ENCODE results near the gene CMIP. TPM values are rescaled to one million over a fixed set of nuclear protein-coding genes. Genes with fewer than 3 reads are reported as not detected.

CMIP gene
- total RNA-seq, 4 donors from 2014 or later, result 17.1 to 60.5 (median 39.7) TPM

DNA sequence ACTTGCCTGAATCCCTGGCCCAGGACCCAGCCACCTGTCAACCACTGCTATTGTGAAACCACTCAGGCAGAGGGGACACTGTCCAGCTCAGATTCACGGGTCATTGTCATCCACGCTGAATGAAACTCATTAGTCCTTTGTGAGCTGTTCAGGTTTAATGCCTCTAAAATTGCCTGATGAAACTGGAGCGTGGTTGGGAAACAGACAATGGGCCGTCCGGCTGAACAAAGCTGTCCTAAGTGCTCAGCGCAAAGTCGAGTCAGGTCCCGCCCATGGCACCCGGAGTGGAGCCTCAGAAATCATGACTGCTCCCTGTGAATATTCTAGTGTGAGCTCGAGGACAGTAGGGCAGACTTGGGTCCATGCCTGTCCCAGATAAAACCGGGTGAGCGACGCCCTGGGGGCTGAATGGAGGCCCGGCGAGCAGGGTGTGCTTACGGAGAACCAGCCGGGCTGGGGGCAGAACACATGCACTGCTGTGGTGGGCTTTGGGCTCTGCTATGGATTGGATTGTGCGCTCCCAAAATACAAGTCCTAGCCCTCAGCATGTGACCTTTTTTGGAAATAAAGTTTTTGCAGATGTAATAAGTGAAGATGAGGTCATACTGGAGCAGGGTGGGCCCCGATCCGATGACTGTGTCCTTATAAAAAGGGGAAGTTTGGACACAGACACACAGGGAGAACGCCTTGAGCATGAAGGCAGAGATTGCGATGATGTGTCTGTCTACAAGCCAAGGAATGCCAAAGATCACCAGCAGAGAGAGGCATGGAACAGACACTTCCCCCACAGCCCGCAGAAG, 12.9 kb upstream of the CMIP start:
- no peaks in the 10 kb centered on the region for H3K36me3 ChIP-seq
- H3K4me1 ChIP-seq, result peaks cover 0 to 4% (median 0%) of the 10 kb centered on the region in 3 donors
- DNase-seq, result no peak
- TF ChIP-seq POLR2A (IDR thresholded peaks at IDR 0.05), result no peak
- TF ChIP-seq, protein P1, sequence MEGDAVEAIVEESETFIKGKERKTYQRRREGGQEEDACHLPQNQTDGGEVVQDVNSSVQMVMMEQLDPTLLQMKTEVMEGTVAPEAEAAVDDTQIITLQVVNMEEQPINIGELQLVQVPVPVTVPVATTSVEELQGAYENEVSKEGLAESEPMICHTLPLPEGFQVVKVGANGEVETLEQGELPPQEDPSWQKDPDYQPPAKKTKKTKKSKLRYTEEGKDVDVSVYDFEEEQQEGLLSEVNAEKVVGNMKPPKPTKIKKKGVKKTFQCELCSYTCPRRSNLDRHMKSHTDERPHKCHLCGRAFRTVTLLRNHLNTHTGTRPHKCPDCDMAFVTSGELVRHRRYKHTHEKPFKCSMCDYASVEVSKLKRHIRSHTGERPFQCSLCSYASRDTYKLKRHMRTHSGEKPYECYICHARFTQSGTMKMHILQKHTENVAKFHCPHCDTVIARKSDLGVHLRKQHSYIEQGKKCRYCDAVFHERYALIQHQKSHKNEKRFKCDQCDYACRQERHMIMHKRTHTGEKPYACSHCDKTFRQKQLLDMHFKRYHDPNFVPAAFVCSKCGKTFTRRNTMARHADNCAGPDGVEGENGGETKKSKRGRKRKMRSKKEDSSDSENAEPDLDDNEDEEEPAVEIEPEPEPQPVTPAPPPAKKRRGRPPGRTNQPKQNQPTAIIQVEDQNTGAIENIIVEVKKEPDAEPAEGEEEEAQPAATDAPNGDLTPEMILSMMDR (IDR thresholded peaks at IDR 0.05), result no peak
- no peaks in the 10 kb centered on the region for H3K27me3 ChIP-seq
- H3K9me3 ChIP-seq, result no peaks in the 10 kb centered on the region
- WGBS, 2 donors, result 69 to 76% methylated on average over 14 to 19 of the region's 23 CpGs
- intact Hi-C loops (cut with DNase I), result no loop called here
- H3K4me3 ChIP-seq, result no peak overlapping the region
- H3K27ac ChIP-seq, result peak overlapping the region in 3 of 4 donors; percentile 61 to 86 (median 70)

DNA sequence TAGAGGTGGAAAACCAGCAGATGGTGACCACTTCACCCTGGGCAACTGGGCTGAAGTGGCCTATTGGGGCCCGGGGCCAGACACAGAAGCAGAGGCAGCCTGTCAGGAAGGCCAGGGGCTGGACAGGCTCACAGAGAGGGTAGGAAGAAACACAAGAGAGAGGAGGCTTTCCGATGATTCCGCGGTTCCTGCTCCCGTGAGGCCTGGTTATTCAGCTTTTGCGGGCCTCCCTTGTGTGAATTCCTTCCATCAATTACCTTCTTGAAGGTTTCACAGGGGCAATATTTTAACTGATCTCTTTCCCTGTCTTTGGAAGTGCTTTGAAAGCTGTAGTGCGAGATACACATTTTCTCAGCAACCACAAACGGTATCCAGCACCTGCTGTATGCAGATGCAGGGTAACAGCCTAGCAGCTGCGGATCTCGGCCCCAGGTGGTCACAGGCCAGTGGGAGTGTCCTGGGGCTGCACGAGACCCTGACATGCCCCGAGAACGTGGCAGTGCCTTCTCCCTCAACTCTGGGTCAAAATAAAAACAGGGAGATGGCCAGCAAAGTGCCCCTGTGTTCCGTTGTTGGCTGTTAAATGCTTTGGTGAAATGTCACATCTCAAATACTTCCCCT, 11.6 kb upstream of the CMIP start:
- Histone ChIP-seq H3K36me3 (no peaks in the 10 kb centered on the region), H3K27me3 (no peaks in the 10 kb centered on the region), H3K4me3 (no peak overlapping the region), H3K27ac (no peak overlapping the region), H3K9me3 (no peaks in the 10 kb centered on the region), H3K4me1 (peaks cover 0 to 5% (median 4%) of the 10 kb centered on the region in 3 donors)
- no peak for DNase-seq
- intact Hi-C loops (cut with DNase I), result no loop called here
- 76 to 81% methylated on average over 10 to 12 of the region's 14 CpGs for WGBS, 2 donors
- TF ChIP-seq, protein P1 (IDR thresholded peaks at IDR 0.05), result no peak
- TF ChIP-seq POLR2A (IDR thresholded peaks at IDR 0.05), result no peak

DNA sequence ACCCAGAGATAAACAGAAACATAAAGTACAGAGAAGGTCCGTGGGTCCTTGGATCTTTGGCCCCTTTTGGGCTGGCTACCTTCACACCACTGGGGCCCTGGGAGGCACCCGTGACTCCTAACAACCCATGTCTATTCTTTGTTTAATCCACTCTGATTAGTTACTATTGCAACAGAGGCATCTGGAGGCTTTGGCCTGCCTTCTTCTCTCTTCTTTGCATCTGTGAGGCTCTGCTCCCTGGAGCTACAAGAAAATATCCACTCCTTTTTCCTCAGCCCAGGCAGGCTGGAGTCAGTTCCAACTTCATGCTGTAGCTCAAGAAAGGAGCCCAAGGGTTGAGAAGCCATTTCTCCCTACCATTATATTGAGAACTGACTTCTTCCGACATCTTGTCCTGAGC, 9.5 kb upstream of the CMIP start:
- no peak for TF ChIP-seq POLR2A (IDR thresholded peaks at IDR 0.05)
- TF ChIP-seq, protein P1 (IDR thresholded peaks at IDR 0.05), result no peak
- intact Hi-C loops (cut with DNase I), result no loop called here
- Histone ChIP-seq H3K36me3 (no peaks in the 10 kb centered on the region), H3K27me3 (no peaks in the 10 kb centered on the region), H3K4me1 (peaks cover 0 to 7% (median 0%) of the 10 kb centered on the region in 3 donors), H3K27ac (peak overlapping the region in 1 of 4 donors; percentile 19), H3K9me3 (no peaks in the 10 kb centered on the region), H3K4me3 (no peak overlapping the region)
- 55 to 57% methylated on average over 3 of the region's 3 CpGs for WGBS, 2 donors
- no peak for DNase-seq

DNA sequence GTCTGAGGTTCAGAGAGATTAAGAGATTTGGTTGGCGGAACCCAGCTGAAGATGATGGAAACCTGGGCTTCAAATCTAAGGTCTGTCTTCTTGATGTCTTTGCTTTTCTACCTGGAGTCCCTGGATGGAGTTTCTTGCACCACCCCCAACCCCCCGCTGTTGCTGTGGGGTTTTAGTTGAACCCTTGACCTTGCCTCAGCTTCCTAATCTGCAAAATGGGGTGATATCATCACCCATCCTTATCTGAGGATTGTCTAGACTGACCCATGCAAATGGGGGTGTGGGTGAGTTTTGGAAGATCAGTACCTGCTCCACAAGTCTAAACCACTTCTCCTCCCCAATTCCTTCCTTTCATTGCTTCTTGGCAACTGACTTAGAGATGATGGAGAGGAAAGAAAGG, 9.0 kb upstream of the CMIP start:
- Histone ChIP-seq H3K4me3 (no peak overlapping the region), H3K36me3 (no peaks in the 10 kb centered on the region), H3K27ac (no peak overlapping the region), H3K4me1 (peaks cover 0 to 7% (median 0%) of the 10 kb centered on the region in 3 donors), H3K27me3 (no peaks in the 10 kb centered on the region), H3K9me3 (no peaks in the 10 kb centered on the region)
- no peak for TF ChIP-seq POLR2A (IDR thresholded peaks at IDR 0.05)
- TF ChIP-seq, protein P1 (IDR thresholded peaks at IDR 0.05), result no peak
- no peak for DNase-seq
- intact Hi-C loops (cut with DNase I), result no loop called here
- WGBS, 2 donors, result 84 to 100% methylated on average over 2 of the region's 2 CpGs

DNA sequence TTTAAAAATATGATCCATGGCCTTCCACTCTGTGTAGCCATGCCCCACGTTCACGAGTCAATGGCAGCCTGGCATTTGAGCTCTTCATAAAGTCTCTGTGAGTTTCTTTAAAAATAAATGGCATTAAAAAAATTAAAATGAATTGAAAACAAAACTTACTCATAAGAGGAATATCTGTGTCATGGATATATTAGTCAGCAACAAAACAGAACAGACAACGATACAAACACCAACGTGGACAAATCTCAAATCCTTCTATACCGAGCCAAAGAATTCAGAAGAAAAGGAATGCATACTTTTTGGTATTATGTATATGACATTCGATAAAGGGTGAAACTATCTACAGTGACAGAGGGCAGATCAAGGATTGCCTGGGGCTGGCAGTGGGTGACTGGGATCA, 8.2 kb upstream of the CMIP start:
- TF ChIP-seq, protein P1 (IDR thresholded peaks at IDR 0.05), result no peak
- no peak for TF ChIP-seq POLR2A (IDR thresholded peaks at IDR 0.05)
- no peak for DNase-seq
- no peaks in the 10 kb centered on the region for H3K27me3 ChIP-seq
- no peak overlapping the region for H3K27ac ChIP-seq
- no peaks in the 10 kb centered on the region for H3K9me3 ChIP-seq
- WGBS, 2 donors, result 66 to 72% methylated on average over 6 of the region's 6 CpGs
- intact Hi-C loops (cut with DNase I), result no loop called here
- peaks cover 0 to 7% (median 0%) of the 10 kb centered on the region in 3 donors for H3K4me1 ChIP-seq
- H3K36me3 ChIP-seq, result no peaks in the 10 kb centered on the region
- H3K4me3 ChIP-seq, result no peak overlapping the region

Data from esophagus squamous epithelium (tissue), 5 donors.